Lower leg skin (tissue), 4 donors: ENCODE results near the gene SIGLEC9. TPM values are rescaled to one million over a fixed set of nuclear protein-coding genes. Genes with fewer than 3 reads are reported as not detected.

Source experiments
- DNase-seq, 2 donors: peaks; one replicate each; pipeline ENCODE4 v3.0.0-alpha.2; 2019; ENCODE audit warnings: low spot score in 2 of 2
- H3K4me3 ChIP-seq: fragments of 200-600 bp; sonication (generic); 2 replicates; pipeline ENCODE4 v1.5.1; 2017; ENCODE audit warnings: mild to moderate bottlenecking, low read depth; ENCODE audit not compliant: poor library complexity, severe bottlenecking
- POLR2A ChIP-seq, 2 donors: fragments of 450-650 bp; IDR thresholded peaks; one replicate each; pipeline ENCODE4 v1.6.1; 2016 to 2017; ENCODE audit warnings: antibody characterized with exemption in 2 of 2, mild to moderate bottlenecking in 1 of 2, moderate library complexity in 1 of 2
- WGBS, 2 donors: methylation state at CpG; one replicate each; pipeline ENCODE4 v1.1.5; 2018; 5-methylcytosine and 5-hydroxymethylcytosine counted together
- intact Hi-C: fragments of 100-400 bp; cut with DNase I; formaldehyde crosslinking; loops from one replicate; pipeline ENCODE4 v1.15.0; 2023; ENCODE audit warnings: low total_unique reads
- total RNA-seq, 4 donors: library from RNA; depleted of rRNA; stranded (reverse); fragments of >200 nt; gene quantifications; one replicate each; pipeline ENCODE4 v1.1.0, GENCODE V29; 2016
- TF ChIP-seq, protein P1 (sequence below), 3 donors: fragments of 450-650 bp; IDR thresholded peaks; one replicate each; pipeline ENCODE4 v1.5.1; 2016; ENCODE audit warnings: antibody characterized with exemption in 3 of 3, mild to moderate bottlenecking in 3 of 3, moderate library complexity in 2 of 3

The SIGLEC9 gene
- total RNA-seq, 4 donors from 2014 or later: 0.15 to 2.7 (median 1.2) TPM

DNA sequence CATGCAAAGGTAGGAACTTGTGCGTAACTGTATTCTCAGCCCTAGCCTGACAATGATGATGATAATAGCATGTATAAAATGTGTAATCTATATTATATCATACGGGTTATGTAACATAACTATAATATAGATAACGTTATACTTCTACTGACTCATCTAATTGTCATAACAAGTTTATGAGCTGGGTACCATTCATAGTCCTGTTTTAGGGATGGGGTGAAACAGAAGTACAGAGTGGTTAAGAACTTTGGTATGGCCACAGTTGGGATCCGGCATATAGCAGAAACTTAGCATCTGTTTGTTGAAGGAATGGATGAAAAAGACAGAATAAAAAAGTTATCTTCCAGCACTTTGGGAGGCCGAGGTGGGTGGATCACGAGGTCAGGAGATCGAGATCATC, 21.7 kb upstream of the SIGLEC9 start:
- TF ChIP-seq, protein P1, sequence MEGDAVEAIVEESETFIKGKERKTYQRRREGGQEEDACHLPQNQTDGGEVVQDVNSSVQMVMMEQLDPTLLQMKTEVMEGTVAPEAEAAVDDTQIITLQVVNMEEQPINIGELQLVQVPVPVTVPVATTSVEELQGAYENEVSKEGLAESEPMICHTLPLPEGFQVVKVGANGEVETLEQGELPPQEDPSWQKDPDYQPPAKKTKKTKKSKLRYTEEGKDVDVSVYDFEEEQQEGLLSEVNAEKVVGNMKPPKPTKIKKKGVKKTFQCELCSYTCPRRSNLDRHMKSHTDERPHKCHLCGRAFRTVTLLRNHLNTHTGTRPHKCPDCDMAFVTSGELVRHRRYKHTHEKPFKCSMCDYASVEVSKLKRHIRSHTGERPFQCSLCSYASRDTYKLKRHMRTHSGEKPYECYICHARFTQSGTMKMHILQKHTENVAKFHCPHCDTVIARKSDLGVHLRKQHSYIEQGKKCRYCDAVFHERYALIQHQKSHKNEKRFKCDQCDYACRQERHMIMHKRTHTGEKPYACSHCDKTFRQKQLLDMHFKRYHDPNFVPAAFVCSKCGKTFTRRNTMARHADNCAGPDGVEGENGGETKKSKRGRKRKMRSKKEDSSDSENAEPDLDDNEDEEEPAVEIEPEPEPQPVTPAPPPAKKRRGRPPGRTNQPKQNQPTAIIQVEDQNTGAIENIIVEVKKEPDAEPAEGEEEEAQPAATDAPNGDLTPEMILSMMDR (IDR thresholded peaks at IDR 0.05): no peak
- TF ChIP-seq POLR2A (IDR thresholded peaks at IDR 0.05): no peak
- 78% methylated on average over 7 of the region's 7 CpGs for WGBS, 2 donors
- no peak overlapping the region for H3K4me3 ChIP-seq
- DNase-seq: no peak
- intact Hi-C loops: loop anchor here (2.0 kb wide), 1 partner anchor 180 kb away; no protein-coding TSS in a partner anchor

DNA sequence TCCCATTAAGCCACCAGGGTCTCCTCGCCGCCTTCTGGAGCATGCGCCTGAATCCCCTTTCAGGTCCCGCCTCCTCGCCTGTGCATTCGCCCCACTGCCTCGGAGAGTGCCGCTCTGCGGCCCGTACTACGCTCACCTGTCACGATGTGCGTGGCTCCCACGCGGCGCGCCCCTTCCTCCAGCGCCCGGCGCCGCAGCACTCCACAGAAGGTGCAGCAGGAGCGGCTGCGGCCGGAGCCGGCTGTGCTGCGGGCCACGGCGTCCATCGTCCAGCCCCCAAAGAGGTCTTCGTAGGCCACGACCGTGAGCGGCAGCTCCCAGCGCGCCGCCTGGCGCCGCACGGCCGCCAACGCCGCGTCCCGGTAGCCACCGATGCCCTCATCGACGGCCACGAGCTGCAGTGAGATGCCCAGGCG, 20.8 kb upstream of the SIGLEC9 start:
- TF ChIP-seq, protein P1 (IDR thresholded peaks at IDR 0.05): no peak
- no peak for TF ChIP-seq POLR2A (IDR thresholded peaks at IDR 0.05)
- H3K4me3 ChIP-seq: no peak overlapping the region
- no peak for DNase-seq
- 88 to 93% methylated on average over 48 to 49 of the region's 49 CpGs for WGBS, 2 donors
- intact Hi-C loops: loop anchor here (2.0 kb wide), 1 partner anchor 181 kb away; no protein-coding TSS in a partner anchor

DNA sequence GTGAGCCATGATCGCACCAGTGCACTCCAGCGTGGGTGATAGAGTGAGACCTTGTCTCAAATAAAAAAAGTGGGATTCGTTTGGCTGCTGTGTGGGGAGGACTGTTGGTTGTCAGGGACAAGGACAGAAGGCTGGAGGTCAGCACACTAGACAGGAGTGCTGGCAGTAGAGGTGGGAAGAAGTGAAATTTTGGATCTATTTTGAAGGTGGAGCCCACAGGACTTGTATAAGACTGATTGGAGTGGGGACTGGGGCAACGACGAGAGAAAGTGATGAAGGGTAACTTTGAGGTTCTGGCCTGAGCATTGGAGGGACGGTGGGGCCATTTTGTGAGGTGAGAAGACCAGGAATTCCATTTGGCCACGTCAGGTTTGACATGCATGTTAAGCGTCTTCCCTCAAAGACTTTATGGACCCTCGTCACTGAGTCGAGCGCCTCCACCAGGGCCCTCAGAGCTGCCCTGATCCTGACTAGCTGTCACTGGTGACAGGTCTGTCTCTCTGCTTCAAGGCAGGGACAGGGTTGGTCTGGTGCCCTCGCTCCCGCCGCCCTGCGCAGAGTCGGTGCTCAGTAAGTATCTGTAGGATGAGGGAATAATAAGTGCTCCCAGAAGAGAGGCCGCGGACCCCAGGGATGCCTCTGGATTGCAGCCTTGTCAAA, 17.2 kb upstream of the SIGLEC9 start:
- TF ChIP-seq, protein P1 (IDR thresholded peaks at IDR 0.05): no peak
- no peak for TF ChIP-seq POLR2A (IDR thresholded peaks at IDR 0.05)
- peak overlapping the region; percentile 43 for H3K4me3 ChIP-seq
- peak in 1 of 2 donors; percentile 89 for DNase-seq
- intact Hi-C loops: no loop called here
- WGBS, 2 donors: 16% methylated on average over 18 of the region's 18 CpGs

DNA sequence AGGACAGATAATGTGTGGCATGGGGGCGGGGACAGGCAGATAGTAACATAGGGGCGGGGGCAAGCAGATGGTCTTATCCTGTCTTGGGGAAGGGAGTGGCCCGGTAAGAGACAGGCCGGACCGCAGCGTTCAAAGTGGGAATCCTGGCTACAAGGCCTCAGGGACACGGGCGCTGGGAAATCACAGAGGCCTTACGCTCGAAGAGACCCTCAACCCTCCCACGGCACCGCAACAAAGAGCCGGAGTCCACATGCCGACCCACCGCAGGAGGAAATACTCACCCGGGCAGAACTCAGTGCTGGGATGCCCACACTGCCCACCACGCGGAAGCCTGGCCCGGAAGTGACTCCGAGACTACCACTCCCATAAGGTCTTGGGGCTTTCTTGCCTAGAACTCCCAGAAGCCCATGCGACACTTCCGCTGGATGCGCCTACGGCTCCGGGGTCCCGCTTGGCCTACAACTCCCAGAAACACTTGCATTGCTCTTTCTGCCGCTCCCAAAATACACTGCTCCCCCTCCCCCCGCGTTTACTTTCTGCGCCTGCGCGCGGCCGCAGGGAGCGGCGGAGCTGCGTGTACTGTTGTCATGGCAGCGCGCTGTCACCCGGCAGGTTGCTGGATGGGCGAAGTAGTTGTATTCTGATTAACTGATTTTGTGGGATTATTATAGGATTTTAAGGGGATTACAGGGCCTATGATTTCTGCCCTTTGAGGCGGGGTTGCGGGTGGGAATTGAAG, 16.5 kb upstream of the SIGLEC9 start, which contains the start of gene CTU1:
TSS of gene CTU1 (minus strand) at position 344 of the 739 bp plus-strand sequence. CDS start 3,840 bp downstream, outside the sequence.
- peak; percentile 98 to 99 for DNase-seq
- intact Hi-C loops: no loop called here
- TF ChIP-seq, protein P1 (IDR thresholded peaks at IDR 0.05): no peak
- TF ChIP-seq POLR2A (IDR thresholded peaks at IDR 0.05): no peak
- WGBS, 2 donors: 0 to 1% methylated on average over 17 to 40 of the region's 43 CpGs
- peak within 1 kb of the TSS; percentile 43 for H3K4me3 ChIP-seq

DNA sequence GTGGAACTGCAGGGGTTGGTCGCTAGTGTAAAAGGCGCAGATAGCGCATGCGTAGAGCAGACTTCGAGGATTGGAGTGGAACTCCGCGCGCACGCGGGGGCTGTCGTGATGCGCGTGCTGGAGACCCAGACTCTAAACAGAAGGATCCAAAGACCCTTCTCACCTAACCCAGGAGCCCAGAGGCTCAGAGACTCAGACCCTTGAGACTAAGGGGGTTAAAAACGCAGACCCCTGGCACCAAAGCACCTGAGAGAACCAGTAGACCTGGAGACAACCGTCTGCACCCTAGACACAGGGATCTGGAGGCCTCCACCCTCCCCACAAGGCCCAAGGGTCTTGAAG, 15.9 kb upstream of the SIGLEC9 start:
- H3K4me3 ChIP-seq: peak overlapping the region; percentile 29
- DNase-seq: no peak
- 1 to 6% methylated on average over 15 of the region's 15 CpGs for WGBS, 2 donors
- intact Hi-C loops: no loop called here
- TF ChIP-seq, protein P1 (IDR thresholded peaks at IDR 0.05): no peak
- TF ChIP-seq POLR2A (IDR thresholded peaks at IDR 0.05): no peak
